GM12875 (cell line): Measurements from ENCODE around the gene RSPH4A.
A peak's percentile ranks its signal among the peaks of the same experiment; 100 is the strongest.

Experiments used
- H3K4me3 ChIP-seq: one replicate; pipeline ENCODE4 v1.5.1; 2011; ENCODE audit warnings: low read depth, low read length, control low read depth
- CTCF ChIP-seq: IDR thresholded peaks from 2 replicates; pipeline ENCODE4 v1.5.1; 2011; ENCODE audit warnings: low read depth, mild to moderate bottlenecking, control low read depth, inconsistent platforms, low read length, moderate library complexity, borderline replicate concordance; ENCODE audit not compliant: insufficient read depth

The RSPH4A gene

GRCh38 chr6:116625872-116626271 is 9.6 kb downstream of the RSPH4A start:
- no peak overlapping the region for H3K4me3 ChIP-seq
- TF ChIP-seq CTCF = no peak

- H3K4me3 ChIP-seq = no peak overlapping the region
- no peak for TF ChIP-seq CTCF
Measured at GRCh38 chr6:116629563-116629981, 13.3 kb downstream of the RSPH4A start.

- no peak for TF ChIP-seq CTCF
Measured at GRCh38 chr6:116631379-116631990, 15.2 kb downstream of the RSPH4A start.

GRCh38 chr6:116633685-116634084 is 17.4 kb downstream of the RSPH4A start:
- no peak overlapping the region for H3K4me3 ChIP-seq
- peak; percentile 24; the same call in 1 of the 2 replicates for TF ChIP-seq CTCF

More at GRCh38 chr6:116631379-116631990, 15.2 kb downstream of the RSPH4A start:
- no peak overlapping the region for H3K4me3 ChIP-seq

- no peak for TF ChIP-seq CTCF
Measured at GRCh38 chr6:116648156-116648555, 31.9 kb downstream of the RSPH4A start.

GRCh38 chr6:116649129-116649528 is 32.9 kb downstream of the RSPH4A start:
- TF ChIP-seq CTCF = no peak
- H3K4me3 ChIP-seq = no peak overlapping the region

More at GRCh38 chr6:116648156-116648555, 31.9 kb downstream of the RSPH4A start:
- no peak overlapping the region for H3K4me3 ChIP-seq

- no peak for TF ChIP-seq CTCF
- H3K4me3 ChIP-seq = no peak overlapping the region
Measured at GRCh38 chr6:116651916-116652315, 35.6 kb downstream of the RSPH4A start.
